OCI-LY3 (cell line): ENCODE data around the gene SF3A2.

Experiments
- CTCF ChIP-seq: fragments of 200-600, 300-600 bp; sonication (generic); IDR thresholded peaks from 2 replicates; pipeline ENCODE4 v1.5.1; 2014; ENCODE audit warnings: antibody characterized with exemption, low read length, low read depth
- EZH2phosphoT487 ChIP-seq: fragments of 200-600 bp; shearing (Covaris generic); IDR thresholded peaks from 2 replicates; pipeline ENCODE4 v1.6.1; 2018; ENCODE audit warnings: antibody characterized with exemption, mixed run types, low read depth

- no peak for TF ChIP-seq CTCF
- TF ChIP-seq EZH2phosphoT487, result no peak
Observed at GRCh38 chr19:2198317-2198716, 38.3 kb upstream of the SF3A2 start.
